ENCODE measurements around the gene HDGF.

The HDGF gene

DNA sequence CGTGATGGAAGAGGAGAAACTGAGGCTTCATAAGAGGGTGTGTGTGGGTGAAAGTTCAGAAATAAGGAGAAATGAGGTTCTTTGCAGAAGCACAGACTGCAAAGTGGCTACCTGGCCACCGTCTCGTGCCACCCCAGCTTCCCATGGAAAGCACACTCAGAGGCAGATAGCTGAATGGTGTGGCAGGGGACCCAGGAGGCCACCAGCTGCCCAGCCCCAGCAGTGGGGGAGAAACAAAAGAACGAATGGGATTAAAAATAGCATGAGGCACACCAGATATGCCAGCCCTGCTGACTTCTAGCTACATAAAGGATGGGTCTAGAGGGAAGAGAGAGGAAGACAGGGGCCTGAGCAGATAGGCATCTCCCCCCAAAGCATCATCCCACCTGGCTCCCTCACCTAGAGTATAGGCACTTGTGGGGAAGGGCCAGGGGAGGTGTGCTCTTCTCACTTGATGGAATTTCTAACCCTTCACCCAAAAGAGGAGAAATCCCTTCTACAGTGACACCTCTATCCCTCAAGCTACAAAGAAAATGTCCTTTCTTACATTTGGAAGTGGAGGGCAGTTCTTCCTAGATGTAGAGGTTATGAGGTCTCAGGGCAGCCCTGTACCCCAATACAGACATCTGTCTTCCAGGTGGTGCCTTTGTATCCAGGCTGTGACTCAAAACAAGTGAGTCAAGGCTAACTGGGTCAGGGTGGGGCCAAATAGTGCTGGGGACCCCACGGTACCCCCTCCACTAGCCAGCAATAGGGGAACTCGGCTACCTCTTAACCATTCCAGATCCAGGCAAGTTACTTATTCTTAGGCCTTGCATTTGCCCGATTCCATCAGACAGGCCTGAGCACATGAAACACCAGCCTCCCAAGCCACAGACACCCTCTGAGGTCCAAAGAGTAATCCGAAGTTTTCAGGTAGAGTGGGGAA is 3.5 kb downstream of the HDGF start:
- H3K36me3 ChIP-seq (ENCODE audit: control insufficient read depth, insufficient read depth, low read length) = peaks cover 6% of the 10 kb centered on the region
- peak overlapping the region; percentile 93 for H3K9ac ChIP-seq (ENCODE audit: low read length)
- H3K4me1 ChIP-seq (ENCODE audit: control insufficient read depth, low read depth, low read length) = peaks cover 33% of the 10 kb centered on the region
- peak overlapping the region; percentile 96 for H3K18ac ChIP-seq (ENCODE audit: low read length)
- H3K27ac ChIP-seq (ENCODE audit: low read depth, low read length) = peak overlapping the region; percentile 87
- H3K23ac ChIP-seq (ENCODE audit: low read length) = peak overlapping the region; percentile 69
- peaks cover 73% of the 10 kb centered on the region for H3K79me2 ChIP-seq (ENCODE audit: control insufficient read depth, insufficient read depth, low read length)
- H4K5ac ChIP-seq (ENCODE audit: low read length) = peak overlapping the region; percentile 61
- peaks cover 17% of the 10 kb centered on the region for H3K79me1 ChIP-seq (ENCODE audit: low read length)
- H3K56ac ChIP-seq (ENCODE audit: low read length) = peak overlapping the region; percentile 91
- peak overlapping the region; percentile 88 for H3K4me2 ChIP-seq (ENCODE audit: low read length)
- H3K4me3 ChIP-seq (ENCODE audit: low read length) = no peak overlapping the region
- WGBS (ENCODE audit: extremely low coverage, insufficient coverage, low lambda C conversion rate) = no CpG with 5 or more reads among the region's 8 CpGs
- peak overlapping the region; percentile 98 for H2AK5ac ChIP-seq (ENCODE audit: low read length)
- peak; percentile 47 for DNase-seq
- H3K4ac ChIP-seq (ENCODE audit: low read depth, low read length) = peak overlapping the region; percentile 89
- H2BK120ac ChIP-seq (ENCODE audit: low read depth, low read length) = peak overlapping the region; percentile 46
- H4K8ac ChIP-seq (ENCODE audit: low read depth, low read length) = no peak overlapping the region
- H2BK5ac ChIP-seq (ENCODE audit: low read length) = peak overlapping the region; percentile 93
- no peaks in the 10 kb centered on the region for H3K27me3 ChIP-seq (ENCODE audit: insufficient read depth, low read length, poor library complexity)
- no peak overlapping the region for H2BK15ac ChIP-seq (replicated peaks; ENCODE audit: low read depth)

- Histone ChIP-seq H2BK5ac (ENCODE audit: low read length) (peak overlapping the region; percentile 99), H2AK5ac (ENCODE audit: low read length) (peak overlapping the region; percentile 60), H3K56ac (ENCODE audit: low read length) (peak overlapping the region; percentile 95), H3K27me3 (ENCODE audit: insufficient read depth, low read length, poor library complexity) (no peaks in the 10 kb centered on the region), H3K9ac (ENCODE audit: low read length) (peak overlapping the region; percentile 95), H3K36me3 (ENCODE audit: control insufficient read depth, insufficient read depth, low read length) (peaks cover 7% of the 10 kb centered on the region), H2BK15ac (replicated peaks; ENCODE audit: low read depth) (no peak overlapping the region), H3K23ac (ENCODE audit: low read length) (peak overlapping the region; percentile 94), H3K4me1 (ENCODE audit: control insufficient read depth, low read depth, low read length) (peaks cover 31% of the 10 kb centered on the region), H4K8ac (ENCODE audit: low read depth, low read length) (peak overlapping the region; percentile 30), H3K4me2 (ENCODE audit: low read length) (peak overlapping the region; percentile 92), H2BK120ac (ENCODE audit: low read depth, low read length) (peak overlapping the region; percentile 94), H3K79me1 (ENCODE audit: low read length) (peaks cover 14% of the 10 kb centered on the region), H3K4me3 (ENCODE audit: low read length) (peak overlapping the region; percentile 37), H3K18ac (ENCODE audit: low read length) (peak overlapping the region; percentile 96), H3K4ac (ENCODE audit: low read depth, low read length) (peak overlapping the region; percentile 89), H4K5ac (ENCODE audit: low read length) (no peak overlapping the region), H3K27ac (ENCODE audit: low read depth, low read length) (peak overlapping the region; percentile 100), H3K79me2 (ENCODE audit: control insufficient read depth, insufficient read depth, low read length) (peaks cover 66% of the 10 kb centered on the region)
- DNase-seq = peak; percentile 98
- no CpG with 5 or more reads among the region's 29 CpGs for WGBS (ENCODE audit: extremely low coverage, insufficient coverage, low lambda C conversion rate)
Measured at GRCh38 chr1:156746728-156747631, 4.5 kb downstream of the HDGF start.

- H3K4me1 ChIP-seq (ENCODE audit: control insufficient read depth, low read depth, low read length) = peaks cover 37% of the 10 kb centered on the region
- H4K5ac ChIP-seq (ENCODE audit: low read length) = no peak overlapping the region
- no peak overlapping the region for H3K4me3 ChIP-seq (ENCODE audit: low read length)
- H3K9ac ChIP-seq (ENCODE audit: low read length) = peak overlapping the region; percentile 82
- peak overlapping the region; percentile 30 for H4K8ac ChIP-seq (ENCODE audit: low read depth, low read length)
- H3K27ac ChIP-seq (ENCODE audit: low read depth, low read length) = peak overlapping the region; percentile 80
- H3K56ac ChIP-seq (ENCODE audit: low read length) = peak overlapping the region; percentile 95
- H3K79me1 ChIP-seq (ENCODE audit: low read length) = peaks cover 14% of the 10 kb centered on the region
- H2BK15ac ChIP-seq (replicated peaks; ENCODE audit: low read depth) = no peak overlapping the region
- no peak overlapping the region for H3K23ac ChIP-seq (ENCODE audit: low read length)
- WGBS (ENCODE audit: extremely low coverage, insufficient coverage, low lambda C conversion rate) = no CpG with 5 or more reads among the region's 9 CpGs
- peak overlapping the region; percentile 95 for H3K4ac ChIP-seq (ENCODE audit: low read depth, low read length)
- H2AK5ac ChIP-seq (ENCODE audit: low read length) = peak overlapping the region; percentile 87
- peak overlapping the region; percentile 69 for H2BK5ac ChIP-seq (ENCODE audit: low read length)
- H3K4me2 ChIP-seq (ENCODE audit: low read length) = peak overlapping the region; percentile 5
- H3K18ac ChIP-seq (ENCODE audit: low read length) = peak overlapping the region; percentile 96
- peaks cover 7% of the 10 kb centered on the region for H3K36me3 ChIP-seq (ENCODE audit: control insufficient read depth, insufficient read depth, low read length)
- H3K27me3 ChIP-seq (ENCODE audit: insufficient read depth, low read length, poor library complexity) = no peaks in the 10 kb centered on the region
- peaks cover 66% of the 10 kb centered on the region for H3K79me2 ChIP-seq (ENCODE audit: control insufficient read depth, insufficient read depth, low read length)
- DNase-seq = no peak
- no peak overlapping the region for H2BK120ac ChIP-seq (ENCODE audit: low read depth, low read length)
Measured at GRCh38 chr1:156746406-156746727, 5.1 kb downstream of the HDGF start.

DNA sequence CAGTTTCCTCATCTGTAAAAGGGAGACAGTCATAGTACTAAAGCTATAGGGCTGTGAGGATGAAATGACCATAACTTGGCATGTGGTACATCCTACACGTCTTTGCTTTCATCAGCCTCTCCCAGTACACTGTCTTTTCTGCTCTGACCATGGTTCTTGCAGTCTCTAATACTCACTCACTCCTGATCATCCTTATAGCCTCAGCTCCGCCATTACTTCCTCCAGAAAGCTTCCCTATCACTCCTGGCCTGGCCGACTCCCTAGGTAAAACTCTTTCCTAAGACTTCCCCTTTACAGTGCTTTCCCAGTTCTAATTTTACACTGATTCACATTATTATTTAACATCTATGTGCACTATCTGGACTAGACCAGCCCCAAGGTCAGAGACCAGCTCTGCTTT is 5.6 kb downstream of the HDGF start:
- no peak overlapping the region for H2BK15ac ChIP-seq (replicated peaks; ENCODE audit: low read depth)

DNA sequence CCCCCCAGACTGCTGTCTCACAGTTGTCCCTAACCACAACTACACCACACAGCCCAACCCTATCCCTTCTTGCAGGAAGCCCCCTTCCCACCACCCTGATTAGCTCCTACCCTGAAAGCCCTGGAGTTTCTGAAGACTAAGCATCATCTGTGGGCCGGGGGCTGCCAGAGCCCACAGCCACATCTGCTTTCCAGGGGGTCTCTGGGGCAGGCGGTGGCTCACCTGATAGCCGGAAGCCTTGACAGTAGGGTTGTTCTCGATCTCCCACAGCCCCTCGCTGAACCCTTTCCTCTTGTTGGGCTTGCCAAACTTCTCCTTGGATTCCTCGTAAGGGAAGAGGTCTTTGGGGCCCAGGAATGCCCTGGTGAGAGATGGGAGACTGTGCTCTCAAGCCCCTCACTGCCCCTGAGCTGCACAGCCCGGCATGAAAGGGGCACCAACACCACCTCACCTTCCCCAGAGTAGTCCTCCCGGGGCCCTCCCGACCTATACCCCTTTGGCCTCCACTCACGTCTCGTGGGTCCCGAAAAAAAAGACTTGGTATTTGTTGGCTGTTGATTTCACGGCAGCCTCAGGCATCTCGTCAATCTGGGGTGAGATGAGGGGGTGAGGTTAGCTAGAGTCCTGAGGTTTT is 6.6 kb downstream of the HDGF start:
- no peak overlapping the region for H4K5ac ChIP-seq (ENCODE audit: low read length)
- H3K9ac ChIP-seq (ENCODE audit: low read length) = peak overlapping the region; percentile 82
- H2BK120ac ChIP-seq (ENCODE audit: low read depth, low read length) = no peak overlapping the region
- no peak overlapping the region for H3K23ac ChIP-seq (ENCODE audit: low read length)
- H3K56ac ChIP-seq (ENCODE audit: low read length) = peak overlapping the region; percentile 62
- no peak overlapping the region for H3K4ac ChIP-seq (ENCODE audit: low read depth, low read length)
- H2BK15ac ChIP-seq (replicated peaks; ENCODE audit: low read depth) = no peak overlapping the region
- H2BK5ac ChIP-seq (ENCODE audit: low read length) = no peak overlapping the region
- H3K4me1 ChIP-seq (ENCODE audit: control insufficient read depth, low read depth, low read length) = peaks cover 36% of the 10 kb centered on the region
- peaks cover 51% of the 10 kb centered on the region for H3K79me2 ChIP-seq (ENCODE audit: control insufficient read depth, insufficient read depth, low read length)
- no CpG with 5 or more reads among the region's 14 CpGs for WGBS (ENCODE audit: extremely low coverage, insufficient coverage, low lambda C conversion rate)
- no peak for DNase-seq
- no peaks in the 10 kb centered on the region for H3K27me3 ChIP-seq (ENCODE audit: insufficient read depth, low read length, poor library complexity)
- no peak overlapping the region for H3K4me3 ChIP-seq (ENCODE audit: low read length)
- peak overlapping the region; percentile 22 for H3K27ac ChIP-seq (ENCODE audit: low read depth, low read length)
- H3K36me3 ChIP-seq (ENCODE audit: control insufficient read depth, insufficient read depth, low read length) = peaks cover 7% of the 10 kb centered on the region
- H3K4me2 ChIP-seq (ENCODE audit: low read length) = no peak overlapping the region
- H3K18ac ChIP-seq (ENCODE audit: low read length) = no peak overlapping the region
- peaks cover 14% of the 10 kb centered on the region for H3K79me1 ChIP-seq (ENCODE audit: low read length)
- H2AK5ac ChIP-seq (ENCODE audit: low read length) = no peak overlapping the region
- no peak overlapping the region for H4K8ac ChIP-seq (ENCODE audit: low read depth, low read length)

More for the DNA sequence above, 5.6 kb downstream of the HDGF start:
- H3K4ac ChIP-seq (ENCODE audit: low read depth, low read length) = no peak overlapping the region
- peaks cover 7% of the 10 kb centered on the region for H3K36me3 ChIP-seq (ENCODE audit: control insufficient read depth, insufficient read depth, low read length)
- H3K79me2 ChIP-seq (ENCODE audit: control insufficient read depth, insufficient read depth, low read length) = peaks cover 61% of the 10 kb centered on the region
- H3K9ac ChIP-seq (ENCODE audit: low read length) = peak overlapping the region; percentile 82
- H3K4me2 ChIP-seq (ENCODE audit: low read length) = no peak overlapping the region
- H3K4me1 ChIP-seq (ENCODE audit: control insufficient read depth, low read depth, low read length) = peaks cover 37% of the 10 kb centered on the region
- no peak overlapping the region for H3K23ac ChIP-seq (ENCODE audit: low read length)
- no peak overlapping the region for H4K8ac ChIP-seq (ENCODE audit: low read depth, low read length)
- no peak for DNase-seq
- peak overlapping the region; percentile 95 for H3K56ac ChIP-seq (ENCODE audit: low read length)
- H2BK120ac ChIP-seq (ENCODE audit: low read depth, low read length) = no peak overlapping the region
- no peak overlapping the region for H4K5ac ChIP-seq (ENCODE audit: low read length)
- no CpG with 5 or more reads among the region's 3 CpGs for WGBS (ENCODE audit: extremely low coverage, insufficient coverage, low lambda C conversion rate)
- no peak overlapping the region for H3K27ac ChIP-seq (ENCODE audit: low read depth, low read length)
- H2BK5ac ChIP-seq (ENCODE audit: low read length) = peak overlapping the region; percentile 18
- H2AK5ac ChIP-seq (ENCODE audit: low read length) = no peak overlapping the region
- H3K27me3 ChIP-seq (ENCODE audit: insufficient read depth, low read length, poor library complexity) = no peaks in the 10 kb centered on the region
- H3K4me3 ChIP-seq (ENCODE audit: low read length) = no peak overlapping the region
- H3K18ac ChIP-seq (ENCODE audit: low read length) = peak overlapping the region; percentile 96
- peaks cover 14% of the 10 kb centered on the region for H3K79me1 ChIP-seq (ENCODE audit: low read length)

All from mesendoderm (in vitro differentiated cells).